Stimulated activated CD8-positive, alpha-beta memory T cell treated with anti-CD3 and anti-CD28 coated beads, Interleukin-4, amount 100 ng/mL, for 24 hours (primary cell): ENCODE measurements around the gene DPP6.

Source experiments
- DNase-seq: peaks from one replicate; pipeline ENCODE4 v3.0.0-alpha.2; 2020; ENCODE audit warnings: low read depth

Gene DPP6

GRCh38 chr7:154860621-154861375 lies 808.6 kb downstream of the DPP6 start:
- DNase-seq, result no peak

GRCh38 chr7:154861589-154861988 lies 809.4 kb downstream of the DPP6 start:
- DNase-seq, result no peak

GRCh38 chr7:154862153-154862791 lies 810.1 kb downstream of the DPP6 start:
- DNase-seq, result no peak

GRCh38 chr7:154863766-154864522 lies 811.7 kb downstream of the DPP6 start:
- no peak for DNase-seq

- no peak for DNase-seq
These were observed 812.3 kb downstream of the DPP6 start for GRCh38 chr7:154864523-154864891.

- no peak for DNase-seq
These were observed 813.9 kb downstream of the DPP6 start for GRCh38 chr7:154865984-154866685.

- DNase-seq, result no peak
These were observed 814.9 kb downstream of the DPP6 start for GRCh38 chr7:154867068-154867467.

GRCh38 chr7:154868921-154869320 lies 816.7 kb downstream of the DPP6 start:
- DNase-seq, result no peak

- no peak for DNase-seq
These were observed 817.2 kb downstream of the DPP6 start for GRCh38 chr7:154869436-154869835.

- no peak for DNase-seq
These were observed 819.3 kb downstream of the DPP6 start for GRCh38 chr7:154871507-154871906.

- no peak for DNase-seq
These were observed 819.9 kb downstream of the DPP6 start for GRCh38 chr7:154871928-154872750.

GRCh38 chr7:154872811-154873499 lies 820.8 kb downstream of the DPP6 start:
- no peak for DNase-seq

GRCh38 chr7:154873500-154874121 lies 821.4 kb downstream of the DPP6 start:
- no peak for DNase-seq

- DNase-seq, result no peak
These were observed 822.4 kb downstream of the DPP6 start for GRCh38 chr7:154874409-154875113.

- DNase-seq, result no peak
These were observed 823.1 kb downstream of the DPP6 start for GRCh38 chr7:154875297-154875696.

GRCh38 chr7:154876516-154876915 lies 824.3 kb downstream of the DPP6 start:
- DNase-seq, result no peak

- no peak for DNase-seq
These were observed 824.8 kb downstream of the DPP6 start for GRCh38 chr7:154877031-154877430.

GRCh38 chr7:154879629-154880028 lies 827.4 kb downstream of the DPP6 start:
- no peak for DNase-seq

GRCh38 chr7:154880513-154880912 lies 828.3 kb downstream of the DPP6 start:
- DNase-seq, result no peak

GRCh38 chr7:154881026-154881425 lies 828.8 kb downstream of the DPP6 start:
- DNase-seq, result no peak
